Calu3 (cell line): ENCODE results near the gene GSG1. TPM values are rescaled to one million over a fixed set of nuclear protein-coding genes. Genes with fewer than 3 reads are reported as not detected.

Experiments
- BruUV-seq: library from RNA; stranded (reverse); fragments of 400-500 nt; replicated peaks from 2 replicates; lab custom pipeline; 2021; lab: Mats Ljungman, UMichigan
- CTCF ChIA-PET: fragments of 300-600 bp; sonication (Branson Sonifier 250); formaldehyde crosslinking; loops from one replicate; lab custom pipeline; 2022; ENCODE audit warnings: antibody characterized with exemption; lab: Charles Lee
- DNase-seq: peaks from one replicate; pipeline ENCODE4 v3.0.0; 2022
- H3K27ac Mint-ChIP-seq: one replicate; pipeline ENCODE4 v1.8.0; 2022; ENCODE audit warnings: mixed read lengths; ENCODE audit not compliant: unreplicated experiment
- H3K27me3 Mint-ChIP-seq: one replicate; pipeline ENCODE4 v1.8.0; 2022; ENCODE audit warnings: mixed read lengths; ENCODE audit not compliant: unreplicated experiment
- H3K36me3 Mint-ChIP-seq: one replicate; pipeline ENCODE4 v1.8.0; 2022; ENCODE audit warnings: mild to moderate bottlenecking, moderate library complexity, mixed read lengths; ENCODE audit not compliant: insufficient read depth, unreplicated experiment
- H3K4me1 Mint-ChIP-seq: one replicate; pipeline ENCODE4 v1.8.0; 2022; ENCODE audit warnings: mild to moderate bottlenecking, low read depth, mixed read lengths; ENCODE audit not compliant: unreplicated experiment
- H3K4me3 Mint-ChIP-seq: one replicate; pipeline ENCODE4 v1.8.0; 2022; ENCODE audit warnings: mild to moderate bottlenecking, low read depth, moderate library complexity, mixed read lengths; ENCODE audit not compliant: unreplicated experiment
- H3K9me3 Mint-ChIP-seq: one replicate; pipeline ENCODE4 v1.8.0; 2022; ENCODE audit warnings: low read depth, mixed read lengths; ENCODE audit not compliant: unreplicated experiment
- CTCF ChIP-seq: fragments of 200-600 bp; IDR thresholded peaks from one replicate; pipeline ENCODE4 v1.8.0; 2022; ENCODE audit warnings: antibody characterized with exemption; ENCODE audit not compliant: unreplicated experiment
- intact Hi-C: fragments of 100-400 bp; cut with micrococcal nuclease; formaldehyde crosslinking; loops from one replicate; pipeline ENCODE4 v1.10.0; 2022; ENCODE audit not compliant: unreplicated experiment
- total RNA-seq: library from RNA; stranded (reverse); gene quantifications from 2 replicates; pipeline ENCODE4 v1.2.3, GENCODE V29; 2022

GSG1 gene
- total RNA-seq, 1 experiment from 2014 or later: not detected

GRCh38 chr12:13097491-13098011 is 5.9 kb downstream of the GSG1 start:
- H3K27ac Mint-ChIP-seq: peak overlapping the region; percentile 96
- BruUV-seq: no TSS peak
- peak overlapping the region; percentile 57 for H3K4me3 Mint-ChIP-seq

GRCh38 chr12:13095266-13095995 is 8.0 kb downstream of the GSG1 start:
- DNase-seq: no peak
- Mint-ChIP-seq H3K4me3 (no peak overlapping the region), H3K36me3 (peaks cover 19% of the 10 kb centered on the region), H3K27ac (no peak overlapping the region), H3K4me1 (peaks cover 71% of the 10 kb centered on the region), H3K27me3 (no peaks in the 10 kb centered on the region), H3K9me3 (no peaks in the 10 kb centered on the region)
- intact Hi-C loops: loop anchor here (5.0 kb wide), 1 partner anchor 93 kb away; the partner anchor contains the start of gene HEBP1
- CTCF ChIA-PET: interaction anchor here (0.7 to 1.5 kb wide), 3 partner anchors 91 to 116 kb away, joined by 3 to 4 read pairs (median 3); no protein-coding TSS in a partner anchor
- no TSS peak for BruUV-seq
- no peak for TF ChIP-seq CTCF

More at GRCh38 chr12:13097491-13098011, 5.9 kb downstream of the GSG1 start:
- no peaks in the 10 kb centered on the region for H3K27me3 Mint-ChIP-seq
- intact Hi-C loops: loop anchor here (1.0 to 5.0 kb wide), 3 partner anchors 38 to 112 kb away; partner anchors contain the start of gene HEBP1
- CTCF ChIA-PET: interaction anchor here (0.9 to 2.5 kb wide), 5 partner anchors 99 to 114 kb away, joined by 3 to 19 read pairs (median 8); partner anchors contain the start of gene EMP1
- H3K4me1 Mint-ChIP-seq: peaks cover 83% of the 10 kb centered on the region
- DNase-seq: no peak
- TF ChIP-seq CTCF: no peak
- peaks cover 33% of the 10 kb centered on the region for H3K36me3 Mint-ChIP-seq
- no peaks in the 10 kb centered on the region for H3K9me3 Mint-ChIP-seq

- no TSS peak for BruUV-seq
- DNase-seq: no peak
- Mint-ChIP-seq H3K9me3 (no peaks in the 10 kb centered on the region), H3K4me3 (no peak overlapping the region), H3K4me1 (peaks cover 60% of the 10 kb centered on the region), H3K36me3 (peaks cover 16% of the 10 kb centered on the region), H3K27ac (no peak overlapping the region), H3K27me3 (no peaks in the 10 kb centered on the region)
- intact Hi-C loops: no loop called here
- CTCF ChIA-PET: interaction anchor here (1.5 kb wide), 1 partner anchor 117 kb away, joined by 4 read pairs; no protein-coding TSS in a partner anchor
- TF ChIP-seq CTCF: no peak
Measured at GRCh38 chr12:13094367-13094766, 9.1 kb downstream of the GSG1 start.

GRCh38 chr12:13093848-13094220 is 9.6 kb downstream of the GSG1 start:
- H3K27me3 Mint-ChIP-seq: peaks cover 2% of the 10 kb centered on the region
- no peak for TF ChIP-seq CTCF
- no peaks in the 10 kb centered on the region for H3K9me3 Mint-ChIP-seq
- CTCF ChIA-PET: interaction anchor here (0.6 kb wide), 1 partner anchor 213 kb away, joined by 3 read pairs; no protein-coding TSS in a partner anchor
- H3K4me1 Mint-ChIP-seq: peaks cover 55% of the 10 kb centered on the region
- DNase-seq: no peak
- peaks cover 11% of the 10 kb centered on the region for H3K36me3 Mint-ChIP-seq
- BruUV-seq: no TSS peak
- no peak overlapping the region for H3K27ac Mint-ChIP-seq
- intact Hi-C loops: no loop called here
- no peak overlapping the region for H3K4me3 Mint-ChIP-seq
